H1 (cell line): ENCODE data around the gene PPP1R9A. TPM values are rescaled to one million over a fixed set of nuclear protein-coding genes. Genes with fewer than 3 reads are reported as not detected.

Source experiments
- BRCA1 ChIP-seq: IDR thresholded peaks from 2 replicates; pipeline ENCODE4 v1.6.1; 2012; ENCODE audit warnings: low read depth, low read length, improper control_type of control experiment
- CBX8 ChIP-seq: fragments of 300-800, 300-1000 bp; sonication (generic); IDR thresholded peaks from 2 replicates; pipeline ENCODE4 v1.7.1; 2016; ENCODE audit warnings: low read depth, low read length, borderline replicate concordance
- EGR1 ChIP-seq: IDR thresholded peaks from 2 replicates; pipeline ENCODE4 v1.6.1; 2011; ENCODE audit warnings: low read depth, low read length, borderline replicate concordance
- HDAC6 ChIP-seq: IDR thresholded peaks from one replicate; pipeline ENCODE4 v1.7.1; 2012; ENCODE audit warnings: low read depth, mild to moderate bottlenecking, inconsistent platforms, low read length, moderate library complexity
- JUND ChIP-seq: IDR thresholded peaks from 2 replicates; pipeline ENCODE4 v1.6.1; 2011; ENCODE audit warnings: mild to moderate bottlenecking, improper control_type of control experiment, low read length
- MAX ChIP-seq: IDR thresholded peaks from 2 replicates; pipeline ENCODE4 v1.6.1; 2012; ENCODE audit warnings: inconsistent platforms
- RBBP5 ChIP-seq: IDR thresholded peaks from 2 replicates; pipeline ENCODE4 v1.7.1; 2012; ENCODE audit warnings: low read depth, mild to moderate bottlenecking, inconsistent platforms, low read length, moderate library complexity, borderline replicate concordance
- SUZ12 ChIP-seq: fragments of 200-600 bp; sonication (generic); IDR thresholded peaks from 2 replicates; pipeline ENCODE4 v1.6.1; 2012; ENCODE audit warnings: mild to moderate bottlenecking, inconsistent platforms, low read length, moderate library complexity, mixed read lengths
- TAF1 ChIP-seq: IDR thresholded peaks from 2 replicates; pipeline ENCODE4 v1.6.1; 2011; ENCODE audit warnings: mild to moderate bottlenecking, low read depth, low read length
- TBP ChIP-seq: IDR thresholded peaks from 2 replicates; pipeline ENCODE4 v1.6.1; 2011; ENCODE audit warnings: low read depth, low read length, improper control_type of control experiment
- YY1 ChIP-seq: IDR thresholded peaks from 2 replicates; pipeline ENCODE4 v1.6.1; 2011; ENCODE audit warnings: low read depth, mild to moderate bottlenecking, low read length
- polyA plus RNA-seq, 7 experiments: library from polyadenylated mRNA; depleted of rRNA in 3 of 7; stranded (reverse) in 5 of 7; unstranded in 2 of 7; fragments of >200 nt in 5 of 7; fragments of 200-250 nt in 2 of 7; gene quantifications; 1 replicate in 5 of 7; 2 replicates in 1 of 7; 4 replicates in 1 of 7; pipeline versions ENCODE4 v1.2.1 to v1.2.3, GENCODE V29; 2011 to 2013; ENCODE audit warnings: missing spikeins in 2 of 7, mixed read lengths in 2 of 7
- total RNA-seq: library from RNA; stranded (reverse); fragmentation: NEBNext Ultra II Directional; extraction: Animal tissue kit (Norgen Biotek cat#: 25700); gene quantifications from 2 replicates; pipeline ENCODE4 v1.2.1, GENCODE V29; 2021

PPP1R9A gene
- total and polyA plus RNA-seq, 2 of the 8 experiments (the other 6 are each of a cell fraction or from before 2014, with no cell fraction given) = 3.0 to 20.3 TPM

DNA sequence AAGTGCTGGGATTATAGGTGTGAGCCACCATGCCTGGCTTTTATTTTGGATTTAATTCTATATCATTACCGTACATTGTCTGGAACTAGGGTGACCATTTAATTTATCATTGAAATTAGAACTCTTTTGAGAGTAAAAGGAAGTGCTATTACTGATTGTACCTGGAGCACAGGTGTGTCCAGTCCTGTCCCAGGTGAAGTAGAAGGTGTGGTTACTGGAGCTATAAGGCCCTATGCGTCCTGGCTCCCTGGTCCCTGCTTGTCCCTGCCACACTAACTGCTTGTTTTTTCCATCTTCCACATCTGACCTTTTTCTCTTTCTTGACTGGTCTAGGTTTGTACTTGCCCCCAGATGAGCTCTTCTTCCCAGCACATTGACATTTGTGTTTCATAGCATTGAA, 147.0 kb downstream of the PPP1R9A start (continued):
- no peak for TF ChIP-seq HDAC6
- no peak for TF ChIP-seq TAF1
- no peak for TF ChIP-seq SUZ12
- TF ChIP-seq JUND = no peak
- no peak for TF ChIP-seq CBX8
- TF ChIP-seq RBBP5 = no peak
- no peak for TF ChIP-seq TBP
- TF ChIP-seq BRCA1 = no peak
- no peak for TF ChIP-seq EGR1
- TF ChIP-seq MAX = no peak
- no peak for TF ChIP-seq YY1
- TF ChIP-seq, all 59 proteins: peak for 0
